Iris pigment epithelial cell (primary cell): ENCODE measurements around the gene CDC42EP2.
"Not testable (repeated sequence)": the region's sequence is repeated elsewhere in the genome, so short reads cannot be mapped to it uniquely, and the experiment has no call there.

ENCODE experiments used
- DNase-seq: peaks from one replicate; pipeline ENCODE4 v3.0.0-alpha.2; 2011; ENCODE audit warnings: low read depth

CDC42EP2 gene

DNA sequence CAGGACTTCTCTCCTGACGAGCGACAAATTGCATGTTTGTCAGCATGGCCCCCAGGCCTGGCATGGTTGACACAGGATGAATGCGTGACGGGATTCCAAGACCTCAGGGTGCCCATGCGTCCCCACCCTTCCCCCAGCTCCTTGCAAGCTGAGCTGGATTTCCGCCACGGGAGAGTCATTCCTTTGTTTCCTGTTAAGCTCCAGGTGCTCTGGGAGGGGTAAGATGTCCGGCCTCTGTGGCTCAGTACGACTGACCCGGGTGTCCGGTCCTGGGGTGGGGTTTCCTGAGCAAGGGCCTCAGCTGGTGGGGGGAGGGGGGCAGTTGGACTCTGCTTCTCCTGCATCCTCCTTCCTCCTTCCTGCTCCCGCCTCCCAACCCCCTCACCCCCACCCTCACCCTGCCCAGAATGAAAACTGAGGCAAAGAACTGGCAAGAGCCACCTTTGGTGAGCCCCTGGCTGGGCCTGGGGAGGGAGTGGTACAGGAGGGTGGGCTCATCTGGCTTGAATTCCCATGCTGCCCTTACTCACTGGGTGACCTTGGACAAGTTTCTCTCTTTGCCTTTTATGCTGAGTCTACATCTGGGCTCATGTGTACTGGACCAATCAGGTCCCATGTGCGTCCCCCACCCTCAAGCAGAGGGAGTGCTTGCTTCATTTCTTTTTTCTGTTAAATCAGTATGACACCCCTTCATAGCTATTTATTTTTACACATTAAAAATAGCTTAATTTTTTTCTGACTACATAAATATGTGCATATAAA is 2.5 kb downstream of the CDC42EP2 start:
- DNase-seq, result peak; percentile 71

GRCh38 chr11:65320386-65321075 is 5.9 kb downstream of the CDC42EP2 start:
- DNase-seq, result no peak

DNA sequence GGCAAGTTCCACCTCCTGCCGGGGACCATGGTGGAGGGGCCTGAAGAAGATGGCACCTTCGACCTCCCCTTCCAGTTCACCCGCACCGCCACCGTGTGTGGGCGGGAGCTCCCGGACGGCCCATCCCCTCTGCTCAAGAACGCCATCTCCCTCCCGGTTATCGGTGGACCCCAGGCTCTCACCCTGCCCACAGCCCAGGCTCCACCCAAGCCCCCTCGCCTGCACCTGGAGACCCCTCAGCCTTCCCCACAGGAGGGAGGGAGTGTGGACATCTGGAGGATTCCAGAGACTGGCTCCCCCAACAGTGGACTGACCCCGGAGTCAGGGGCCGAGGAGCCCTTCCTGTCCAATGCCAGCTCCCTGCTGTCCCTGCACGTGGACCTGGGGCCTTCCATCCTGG is 6.4 kb downstream of the CDC42EP2 start:
- no peak for DNase-seq

DNA sequence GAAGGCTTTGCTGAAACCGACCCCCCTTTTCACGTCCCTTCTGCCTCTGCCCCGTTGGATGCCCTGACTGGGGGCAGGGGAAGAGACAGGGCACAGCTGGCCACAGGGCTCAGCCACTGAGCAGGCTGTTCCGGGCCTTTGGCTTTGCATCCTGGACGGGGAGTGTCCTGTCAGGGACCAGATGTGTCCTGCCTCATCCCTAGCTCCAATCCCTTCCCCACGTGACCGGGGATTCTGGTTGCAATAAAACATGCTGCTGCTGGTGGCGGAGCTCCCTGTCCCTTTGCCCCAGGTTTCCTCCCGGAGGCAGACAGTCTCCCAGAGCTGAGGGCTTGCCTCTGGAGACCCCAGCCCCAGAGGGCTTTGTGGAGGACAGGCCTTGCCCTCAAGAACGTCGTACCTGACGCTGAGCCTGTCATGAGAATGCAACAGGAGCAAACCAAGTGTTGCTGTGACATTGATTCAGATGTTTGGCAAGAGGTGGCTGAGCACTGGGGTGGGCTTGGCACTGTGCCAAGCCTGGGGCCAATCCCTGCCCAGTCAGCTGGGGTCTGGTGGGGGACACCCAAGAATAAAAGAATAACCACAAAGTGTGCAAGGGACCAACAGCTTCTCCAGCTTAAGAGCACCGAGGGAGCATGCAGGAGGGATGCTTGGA is 7.3 kb downstream of the CDC42EP2 start:
- DNase-seq, result no peak

DNA sequence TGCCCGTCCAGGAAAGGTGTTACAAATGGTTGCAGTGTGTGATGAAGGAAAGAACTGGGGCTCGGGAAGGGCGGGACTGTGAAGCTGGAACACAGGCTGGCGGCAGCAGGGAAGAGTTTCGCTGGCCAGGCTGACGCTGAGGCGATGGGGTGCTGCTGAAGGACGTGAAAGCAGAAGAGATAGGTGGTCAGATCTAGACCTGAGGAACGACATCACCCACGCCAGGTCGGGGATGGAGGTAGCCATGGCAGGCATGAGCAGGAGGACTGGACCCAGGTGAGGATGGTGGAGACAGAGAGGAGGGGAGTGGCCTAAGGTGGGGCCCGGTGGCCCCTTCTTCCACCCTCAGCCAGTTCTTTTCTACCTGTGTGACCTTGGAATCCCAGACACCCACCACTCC is 9.1 kb downstream of the CDC42EP2 start:
- no peak for DNase-seq

- DNase-seq, result no peak
Observed at GRCh38 chr11:65325435-65325834, 10.8 kb downstream of the CDC42EP2 start.

DNA sequence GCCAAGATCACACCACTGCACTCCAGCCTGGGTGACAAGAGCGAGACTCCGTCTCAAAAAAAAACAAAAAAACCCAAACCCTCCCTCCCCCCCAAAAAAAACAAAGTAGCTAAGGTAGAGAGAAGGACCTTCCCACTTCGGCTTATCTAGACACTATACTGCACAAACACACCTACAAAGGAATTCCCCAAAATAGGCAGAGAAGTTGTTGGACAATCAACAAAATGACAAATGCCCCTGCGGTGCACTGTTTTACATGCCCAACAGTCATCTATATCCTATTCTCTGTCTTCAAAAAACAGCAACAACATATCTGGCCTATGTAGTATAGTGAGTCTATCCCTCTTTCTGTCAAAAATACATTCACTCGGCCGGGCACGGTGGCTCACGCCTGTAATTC is 12.4 kb downstream of the CDC42EP2 start:
- no peak for DNase-seq

DNA sequence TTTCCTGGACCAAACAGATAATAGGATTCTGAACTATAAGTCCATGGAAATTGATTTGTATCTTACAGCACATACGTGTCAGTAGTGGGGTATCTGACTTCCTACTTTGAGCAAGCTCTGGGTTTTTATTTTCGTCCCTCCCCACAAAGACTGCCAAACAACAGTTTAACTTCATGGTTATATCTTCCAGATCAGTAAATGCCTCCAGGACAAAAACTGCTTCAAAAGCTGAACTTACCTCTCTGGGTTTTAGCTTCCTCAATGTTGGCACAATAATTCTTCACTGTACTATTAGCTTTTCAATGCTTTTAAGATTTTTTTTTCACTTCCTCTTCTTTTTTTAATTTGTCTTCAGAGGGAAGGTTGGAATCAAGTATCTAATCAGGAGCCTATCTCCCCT is 14.8 kb downstream of the CDC42EP2 start:
- no peak for DNase-seq

- peak; percentile 91 for DNase-seq
Observed at GRCh38 chr11:65329944-65330403, 15.3 kb downstream of the CDC42EP2 start.

- DNase-seq, result no peak
Observed at GRCh38 chr11:65330544-65330943, 15.9 kb downstream of the CDC42EP2 start.

DNA sequence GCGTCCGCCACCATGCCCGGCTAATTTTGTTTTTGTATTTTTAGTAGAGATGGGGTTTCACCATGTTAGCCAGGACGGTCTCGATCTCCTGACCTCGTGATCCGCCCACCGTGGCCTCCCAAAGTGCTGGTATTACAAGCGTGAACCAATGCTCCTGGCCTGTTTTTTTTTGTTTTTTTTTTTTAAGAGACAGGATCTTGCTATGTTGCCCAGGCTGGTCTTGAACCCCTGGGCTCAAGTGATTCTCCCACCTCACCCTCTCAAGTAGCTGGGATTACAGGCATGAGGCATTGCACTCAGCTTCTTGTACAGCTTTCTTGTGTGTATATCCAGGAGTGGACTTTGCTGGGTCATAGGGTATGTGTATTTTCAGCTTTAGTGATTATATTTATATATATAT is 17.9 kb downstream of the CDC42EP2 start:
- not testable (repeated sequence) for DNase-seq

DNA sequence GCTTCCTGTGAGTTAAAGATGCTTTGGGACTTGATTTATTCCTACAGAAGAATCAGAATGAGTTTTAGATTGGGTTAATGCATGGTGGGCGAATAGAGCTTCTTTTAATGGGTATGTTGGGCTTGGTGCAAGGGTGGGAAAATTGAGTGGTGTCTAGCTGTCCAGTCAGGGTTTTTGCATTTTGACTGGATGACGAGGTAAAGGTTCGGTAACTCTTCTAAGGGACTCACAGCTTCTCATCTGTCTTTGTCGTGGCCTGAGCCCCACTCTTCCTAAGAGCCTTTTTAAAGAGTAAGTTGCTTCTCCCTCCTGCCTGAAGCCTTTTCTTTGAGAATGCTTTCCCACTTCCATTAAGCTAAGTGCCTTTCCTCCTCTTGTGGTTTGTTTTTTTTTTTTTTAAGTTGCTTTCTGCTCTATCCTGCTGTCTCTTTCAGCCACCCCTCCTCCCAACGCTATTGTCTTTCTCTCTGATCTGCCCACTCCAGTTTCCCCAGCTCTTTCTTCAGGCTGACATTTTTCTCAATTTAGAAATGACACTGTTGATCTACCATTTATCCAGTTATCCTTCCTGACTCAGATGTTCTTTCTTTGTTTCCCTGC is 20.1 kb downstream of the CDC42EP2 start:
- DNase-seq, result no peak

- DNase-seq, result no peak
Observed at GRCh38 chr11:65338676-65339075, 24.0 kb downstream of the CDC42EP2 start.

- no peak for DNase-seq
Observed at GRCh38 chr11:65340226-65340625, 25.6 kb downstream of the CDC42EP2 start.

DNA sequence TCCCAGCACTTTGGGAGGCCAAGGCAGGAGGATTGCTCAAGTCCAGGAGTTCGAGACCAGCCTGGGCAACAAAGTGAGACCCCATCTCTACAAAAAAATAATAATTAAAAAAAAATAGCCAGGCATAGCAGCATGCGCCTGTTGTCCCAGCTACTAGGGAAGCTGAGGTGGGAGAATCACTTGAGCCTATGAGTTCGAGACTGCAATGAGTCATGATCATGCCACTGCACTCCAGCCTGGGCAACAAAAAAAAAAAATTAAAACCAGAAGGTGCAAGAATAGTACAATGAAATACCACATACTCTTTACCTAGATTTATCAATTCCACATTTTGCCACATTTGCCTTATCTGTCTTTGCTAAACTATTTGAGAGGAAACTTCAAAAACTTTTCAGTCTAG is 27.2 kb downstream of the CDC42EP2 start:
- no peak for DNase-seq

- no peak for DNase-seq
Observed at GRCh38 chr11:65351511-65351910, 36.8 kb downstream of the CDC42EP2 start.

DNA sequence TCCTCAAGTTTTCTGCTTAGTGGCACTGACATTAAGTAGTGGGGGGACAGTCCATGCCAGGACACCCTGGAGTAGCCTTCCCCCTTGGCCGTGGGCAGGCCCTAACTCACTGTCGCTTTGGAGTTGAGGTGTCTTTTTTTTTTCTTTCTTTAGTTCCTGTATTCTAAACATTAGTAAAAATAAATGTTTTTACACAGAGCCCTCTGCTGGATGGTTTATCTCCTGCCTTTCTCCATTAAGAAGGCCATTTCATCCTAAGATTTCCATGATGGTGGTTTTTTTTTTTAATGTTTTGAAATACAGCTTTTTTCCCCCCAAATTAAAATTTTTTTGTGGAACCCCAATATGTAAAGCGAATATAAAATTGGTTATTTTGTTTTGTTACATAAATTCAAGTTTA is 38.1 kb downstream of the CDC42EP2 start:
- DNase-seq, result no peak

DNA sequence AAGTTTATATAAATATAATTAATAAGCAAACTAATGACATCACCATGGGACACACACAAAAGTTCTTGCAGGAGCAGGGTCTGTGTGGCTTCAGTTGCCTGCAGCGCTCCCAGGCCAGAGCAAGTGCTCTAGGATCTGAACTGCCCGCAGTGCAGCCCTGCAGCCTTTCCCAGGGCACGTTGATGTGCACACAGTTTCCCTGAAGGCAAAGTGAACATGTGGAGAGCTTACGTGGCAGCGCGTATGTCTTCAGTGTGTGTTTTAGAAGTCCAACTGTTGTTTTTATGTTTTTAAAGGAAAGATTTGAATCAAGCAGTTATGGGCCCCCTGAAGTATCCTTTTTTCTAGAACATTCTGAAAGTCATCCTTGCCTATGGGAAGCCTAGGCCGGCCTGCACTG is 38.7 kb downstream of the CDC42EP2 start:
- no peak for DNase-seq

DNA sequence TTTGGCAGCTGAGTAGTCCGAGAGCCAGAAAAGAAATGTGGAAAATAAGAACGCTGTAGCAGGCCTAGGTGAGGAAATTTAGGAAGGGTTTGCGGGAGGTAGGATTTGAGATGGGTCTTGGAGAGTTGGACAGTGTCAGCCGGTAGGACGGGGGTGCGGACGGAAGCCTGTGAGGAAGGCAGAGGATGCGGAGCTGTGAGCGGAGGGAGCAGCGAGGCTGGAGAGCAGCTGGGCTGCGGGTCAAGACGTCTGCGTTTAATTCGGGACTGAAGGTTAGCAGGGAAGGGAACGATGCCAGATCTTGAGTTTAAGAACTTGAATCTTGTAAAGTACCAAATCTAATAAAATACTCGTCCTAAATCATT is 39.2 kb downstream of the CDC42EP2 start:
- no peak for DNase-seq

- DNase-seq, result peak; percentile 95
Observed at GRCh38 chr11:65354265-65355012, 39.8 kb downstream of the CDC42EP2 start, which contains the start of gene TIGD3. TSS of gene TIGD3 (plus strand) at chr11:65354751. CDS start at chr11:65355809, 1,058 bp downstream.

DNA sequence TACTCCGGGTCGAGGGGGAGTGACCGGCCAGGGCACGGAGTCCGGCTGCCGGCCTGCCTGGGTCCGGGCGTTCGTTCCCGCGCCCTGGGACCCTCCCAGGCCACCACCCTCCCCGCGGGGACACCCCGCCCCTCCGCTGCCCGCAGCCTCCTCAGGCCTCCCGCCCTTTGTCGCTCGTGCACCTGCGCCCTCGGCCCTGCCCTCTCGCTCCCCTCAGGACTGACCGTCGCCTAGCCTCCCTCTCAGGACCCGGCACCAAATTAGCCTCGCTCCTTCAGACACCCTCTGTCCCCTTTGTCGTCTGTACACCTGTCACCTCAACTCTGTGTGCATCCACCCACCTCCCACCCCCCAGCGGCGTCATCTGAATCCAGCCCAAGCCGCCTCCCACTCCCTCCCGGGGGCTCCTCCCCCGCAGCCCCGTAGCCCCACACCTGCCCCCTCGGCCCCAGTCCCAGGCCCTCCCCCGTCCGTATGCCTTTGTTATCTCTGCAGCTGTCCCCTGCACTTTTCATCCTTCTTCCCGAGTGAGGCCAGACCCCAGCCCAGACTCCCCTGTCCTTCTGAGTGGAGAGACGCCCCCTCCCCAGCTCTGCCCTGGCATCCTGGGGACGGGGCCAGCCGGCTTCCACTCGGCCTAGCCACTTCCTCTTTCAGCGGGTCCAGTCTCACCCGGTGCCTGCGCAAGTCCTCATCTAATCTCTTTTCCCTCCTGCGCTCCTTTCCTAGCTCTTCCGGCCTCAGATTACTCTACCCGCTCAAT is 40.5 kb downstream of the CDC42EP2 start:
- DNase-seq, result no peak
